ENCODE results near the gene HTRA3.

Gene HTRA3

DNA sequence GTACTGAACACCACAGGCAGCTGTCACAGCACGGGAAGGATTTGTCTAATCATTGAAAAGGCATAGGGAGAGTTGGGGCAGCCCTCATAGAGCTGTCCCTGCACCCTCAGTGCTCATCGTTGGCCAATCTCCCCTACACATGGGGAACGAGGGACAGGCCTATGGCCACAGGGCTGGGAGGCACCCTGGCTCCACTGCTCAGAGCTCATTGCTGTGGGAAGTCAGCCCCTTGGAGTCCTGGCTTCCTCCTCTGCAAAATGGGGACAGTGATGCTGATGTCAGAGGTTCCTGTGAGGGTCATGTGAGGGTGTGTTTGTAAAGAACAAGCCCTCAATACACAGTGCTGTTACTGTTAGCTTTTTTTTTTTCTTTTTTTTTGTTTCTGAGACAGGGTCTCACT, 19.3 kb upstream of the HTRA3 start:
- no peak for DNase-seq

GRCh38 chr4:8250637-8251036, 18.9 kb upstream of the HTRA3 start:
- no peak for DNase-seq

- DNase-seq = no peak
These were observed 18.3 kb upstream of the HTRA3 start for GRCh38 chr4:8251110-8251883.

DNA sequence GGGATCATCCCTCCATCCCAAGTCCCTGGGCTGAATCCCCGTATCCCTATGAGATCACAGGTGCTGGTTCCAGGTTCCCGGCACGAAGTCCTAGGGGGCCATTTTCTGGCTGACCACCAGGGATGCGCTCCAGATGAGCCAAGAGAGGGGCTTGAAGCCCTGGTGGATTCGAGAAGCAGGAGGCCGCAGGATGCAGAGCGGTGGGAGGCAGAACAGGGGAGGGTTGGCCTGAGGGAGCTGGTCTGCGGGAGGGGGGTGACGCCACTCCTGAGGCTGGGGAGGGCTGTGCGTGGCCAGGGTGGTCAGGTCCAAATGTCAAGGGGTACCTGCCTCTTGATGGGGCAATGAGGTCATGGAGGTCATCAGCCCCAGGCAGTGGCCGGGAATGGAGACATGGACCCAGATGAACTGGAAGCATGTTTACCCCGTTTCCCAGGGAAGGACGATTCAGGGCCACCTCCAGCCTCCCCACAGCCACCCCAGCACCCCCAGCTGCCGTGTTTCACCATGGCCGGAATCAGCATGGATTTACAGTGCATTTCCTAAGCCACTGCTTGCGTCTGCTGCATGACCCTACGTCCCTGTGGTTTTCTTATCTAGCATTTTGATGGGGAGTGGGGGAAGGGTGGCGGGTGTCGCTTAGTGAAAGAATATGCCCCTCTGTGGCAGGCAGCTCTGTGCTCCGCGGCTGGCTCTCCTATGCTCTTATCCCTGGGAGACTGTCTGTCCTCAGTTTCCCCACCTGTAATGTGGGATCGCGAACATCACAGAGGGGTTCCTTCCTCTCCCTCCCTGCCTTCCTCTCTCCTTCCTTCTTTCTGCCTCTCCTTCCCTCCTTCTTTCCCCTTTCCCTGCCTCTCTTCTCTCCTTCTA, 17.0 kb upstream of the HTRA3 start:
- no peak for DNase-seq

DNA sequence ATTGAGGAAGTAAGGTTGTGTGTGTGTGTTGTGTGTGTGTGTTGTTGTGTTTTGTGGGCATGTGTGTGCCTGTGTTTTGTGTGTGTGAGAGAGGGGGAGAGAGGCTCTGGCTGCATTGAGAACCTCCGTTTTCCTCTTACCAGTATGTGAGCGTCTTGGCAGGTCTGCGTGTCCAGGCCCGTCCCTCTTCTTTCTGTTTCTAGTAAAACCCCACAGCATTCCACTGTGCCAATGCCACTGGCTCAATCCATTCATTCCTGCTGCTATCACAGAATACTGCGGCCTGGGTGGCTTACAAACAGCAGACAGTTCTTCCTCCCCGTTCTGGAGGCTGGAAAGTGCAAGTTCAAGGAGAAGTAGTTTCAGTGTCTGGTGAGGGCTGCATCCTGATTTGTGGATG, 15.5 kb upstream of the HTRA3 start:
- no peak for DNase-seq

GRCh38 chr4:8255698-8256441, 13.7 kb upstream of the HTRA3 start:
- DNase-seq = no peak

DNA sequence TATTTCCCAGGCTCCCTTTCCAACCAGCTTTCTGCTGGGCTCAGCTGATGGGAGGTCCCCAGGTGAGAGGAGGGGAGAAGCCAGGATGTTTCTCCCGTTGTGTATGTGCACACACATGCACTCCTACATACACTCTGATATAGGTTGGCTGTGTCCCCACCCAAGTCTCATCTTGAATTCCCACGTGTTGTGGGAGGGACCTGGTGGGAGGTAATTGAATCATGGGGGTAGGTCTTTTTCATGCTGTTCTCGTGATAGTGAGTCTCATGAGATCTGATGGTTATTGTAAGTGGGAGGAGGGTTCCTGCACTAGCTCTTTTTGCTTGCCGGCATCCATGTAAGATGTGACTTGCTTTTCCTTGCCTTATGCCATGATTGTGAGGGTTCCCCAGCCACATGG, 11.7 kb upstream of the HTRA3 start:
- no peak for DNase-seq

DNA sequence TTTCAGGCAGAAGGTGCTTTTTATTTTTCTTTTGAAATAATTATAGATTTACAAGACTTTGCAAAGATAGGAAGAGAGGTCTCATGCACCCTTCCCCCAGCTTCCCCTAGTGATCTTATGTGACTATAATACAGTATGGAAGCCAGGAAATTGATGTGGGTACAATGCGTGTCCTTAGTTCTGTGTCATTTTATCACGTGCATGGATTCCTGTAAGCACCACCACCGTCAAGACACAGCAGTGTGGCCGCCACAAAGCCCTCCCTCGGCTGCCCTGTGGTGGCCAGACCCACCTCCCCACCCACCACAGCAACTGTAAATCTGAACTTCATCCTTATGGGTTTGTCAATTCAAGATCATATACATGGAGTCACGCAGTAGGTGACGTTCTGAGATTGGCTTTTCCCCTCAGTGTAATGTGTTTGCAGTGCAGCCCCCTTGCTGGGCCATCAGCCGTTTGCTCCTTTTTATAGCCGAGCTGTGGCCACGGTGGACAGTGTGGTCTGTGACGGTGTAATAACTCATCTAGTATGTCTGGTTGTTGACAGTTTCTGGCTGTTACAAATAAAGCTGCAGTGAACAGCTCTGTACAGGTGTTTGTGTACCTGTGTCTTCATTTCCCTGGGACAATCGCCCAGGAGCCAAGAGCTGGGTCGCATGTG, 10.9 kb upstream of the HTRA3 start:
- no peak for DNase-seq

GRCh38 chr4:8259743-8260430, 9.7 kb upstream of the HTRA3 start:
- no peak for DNase-seq

GRCh38 chr4:8260656-8261111, 8.9 kb upstream of the HTRA3 start:
- DNase-seq = no peak

DNA sequence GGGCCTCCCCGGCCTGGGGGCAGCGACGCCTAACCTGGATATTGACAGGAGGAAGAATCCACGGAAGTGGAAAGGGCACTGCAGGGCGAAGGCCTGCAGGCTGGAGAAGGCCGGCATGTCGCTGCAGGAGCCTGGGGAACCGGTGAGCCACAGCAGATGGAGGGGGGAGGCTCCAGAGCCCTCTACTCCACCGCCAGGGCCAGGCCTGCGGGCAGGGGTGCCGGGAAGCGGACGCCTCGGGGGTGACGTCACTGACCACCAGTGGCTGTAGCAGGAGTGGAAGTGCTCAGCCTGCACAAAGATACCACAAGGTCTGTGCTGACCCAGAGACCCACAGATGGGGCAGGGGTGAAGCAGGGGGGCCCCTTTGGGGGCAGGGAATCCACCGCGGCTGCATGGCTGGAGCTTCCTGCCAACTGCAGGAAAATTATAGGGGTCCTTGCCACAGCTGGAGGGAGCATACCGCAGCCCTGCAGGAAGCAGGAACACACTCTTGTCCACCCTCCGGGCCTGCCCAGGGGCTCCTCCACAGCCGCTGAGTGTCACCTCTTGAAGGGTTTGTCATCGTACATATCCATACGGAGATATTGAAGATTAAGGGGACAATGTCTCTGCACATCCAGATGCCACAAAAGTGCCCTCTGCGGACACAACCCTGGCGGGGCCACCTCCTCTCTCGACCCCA, 7.6 kb upstream of the HTRA3 start:
- no peak for DNase-seq

GRCh38 chr4:8262637-8263322, 6.8 kb upstream of the HTRA3 start:
- DNase-seq = no peak

DNA sequence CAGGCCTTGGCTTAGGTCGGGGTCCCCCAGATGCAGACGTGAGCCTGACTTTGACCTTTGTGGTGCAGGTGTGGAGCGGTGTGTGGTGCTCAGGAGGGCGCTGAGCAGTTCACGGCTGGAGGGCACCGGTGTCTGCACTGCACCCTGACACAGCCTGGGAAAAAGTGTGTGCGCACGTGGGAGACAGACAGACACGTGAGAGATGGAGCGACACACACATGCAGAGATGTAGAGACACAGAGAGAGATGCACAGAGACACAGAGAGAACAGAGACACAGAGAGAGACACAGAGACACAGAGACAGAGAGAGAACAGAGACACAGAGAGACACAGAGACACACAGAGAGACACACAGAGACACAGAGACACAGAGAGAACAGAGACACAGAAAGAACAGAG, 6.2 kb upstream of the HTRA3 start:
- no peak for DNase-seq

GRCh38 chr4:8264106-8264505, 5.4 kb upstream of the HTRA3 start:
- no peak for DNase-seq

GRCh38 chr4:8265171-8265929, 4.2 kb upstream of the HTRA3 start:
- no peak for DNase-seq

- DNase-seq = no peak
These were observed 3.5 kb upstream of the HTRA3 start for GRCh38 chr4:8266088-8266487.

DNA sequence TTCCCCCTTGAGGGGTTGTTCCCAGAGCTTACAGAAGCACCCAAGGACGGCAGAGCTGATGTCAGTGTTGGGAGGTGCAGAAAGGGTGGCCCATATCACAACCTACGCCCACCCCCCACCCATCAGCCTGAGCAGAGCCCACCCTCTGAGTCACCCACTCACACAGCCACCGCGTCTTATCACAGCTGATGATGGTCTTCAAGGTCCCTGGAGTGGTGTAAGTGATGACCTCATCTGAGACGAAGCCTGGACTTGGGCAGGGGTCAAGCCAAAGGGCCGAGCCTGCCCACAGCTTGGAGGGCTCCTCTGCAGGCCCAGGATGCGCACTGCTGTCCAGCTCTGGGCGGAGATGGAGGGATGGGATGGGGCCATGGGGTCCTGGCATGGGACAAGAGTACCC, 3.0 kb upstream of the HTRA3 start:
- DNase-seq = no peak

DNA sequence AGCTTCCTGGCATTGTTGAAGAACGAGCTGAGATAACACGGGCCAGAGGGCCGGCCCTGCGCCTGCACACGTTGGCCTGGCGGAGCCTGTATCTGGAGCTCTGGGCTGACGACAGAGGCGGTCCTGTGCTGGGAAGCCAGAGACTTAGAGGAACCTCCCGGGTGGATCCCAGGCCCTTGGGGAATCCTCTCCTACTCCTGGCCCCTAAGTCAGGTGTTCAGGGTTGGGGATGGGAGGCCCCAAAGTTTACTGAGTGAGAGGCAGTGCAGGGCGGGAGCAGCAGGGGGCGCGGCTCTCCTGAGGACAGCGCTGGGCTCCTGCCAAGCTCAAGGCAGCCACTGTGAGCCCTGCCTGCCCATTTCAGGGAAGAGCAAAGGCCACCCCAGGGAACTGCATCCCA, 2.5 kb upstream of the HTRA3 start:
- DNase-seq = peak; percentile 12

GRCh38 chr4:8268211-8268610, 1.3 kb upstream of the HTRA3 start:
- no peak for DNase-seq

DNA sequence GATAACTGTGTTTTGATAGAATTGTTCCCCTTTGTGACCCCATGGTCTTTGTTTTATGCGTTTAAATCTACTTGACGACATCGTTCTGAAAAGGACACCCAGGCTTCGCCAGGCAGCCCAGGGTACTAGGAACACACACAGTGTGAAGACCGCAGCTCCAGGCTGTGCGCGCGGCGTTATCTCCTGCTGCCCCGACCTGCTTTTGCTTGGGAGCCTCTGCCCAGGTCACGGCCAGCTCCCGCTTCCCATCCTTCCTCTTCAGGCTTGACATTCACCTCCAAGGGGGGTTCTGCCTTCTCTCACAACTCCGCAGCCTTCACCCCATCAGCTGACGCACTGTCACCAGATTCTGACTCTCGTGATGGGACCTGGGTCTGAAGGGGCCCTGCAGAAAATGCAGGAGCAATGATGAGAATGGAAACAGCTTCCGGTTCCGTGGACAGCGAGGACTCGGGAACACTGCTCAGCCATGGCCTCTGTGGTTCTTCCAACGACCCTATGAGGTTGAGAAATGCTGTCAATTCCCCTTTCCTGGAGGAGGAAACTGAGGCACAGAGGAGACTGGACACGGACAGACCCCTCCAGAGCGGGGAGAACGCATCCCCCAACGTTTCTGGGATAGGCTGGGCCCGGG, 536 bp upstream of the HTRA3 start:
- no peak for DNase-seq

All from activated CD4-positive, alpha-beta T cell treated with anti-CD3 and anti-CD28 coated beads, Interleukin-2, amount 50 U/mL, for 1 hour (primary cell).